Measurements from ENCODE around the gene CENPO.

CENPO gene

DNA sequence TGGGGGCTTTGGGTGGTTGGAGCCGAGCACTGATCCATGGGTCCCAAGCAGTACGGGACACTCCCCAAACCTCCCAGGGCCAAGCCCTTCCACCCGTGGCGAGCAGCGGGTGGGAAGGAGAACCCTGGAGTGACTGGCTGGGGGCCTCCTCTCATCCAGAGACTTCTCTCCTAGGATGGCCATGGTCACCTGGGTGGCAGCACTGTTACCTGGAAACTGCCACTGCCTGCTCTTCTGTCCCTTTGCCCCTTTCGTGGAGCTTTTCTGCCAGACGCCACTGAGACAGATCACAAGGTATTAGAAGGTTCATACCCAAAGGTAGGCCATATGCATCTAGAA is 26.9 kb downstream of the CENPO start:
- H3K27me3 ChIP-seq (ENCODE audit: insufficient read depth, poor library complexity, severe bottlenecking) = no peaks in the 10 kb centered on the region
- no peak overlapping the region for H3K4me3 ChIP-seq (replicated peaks; ENCODE audit: insufficient read depth, low read length)
- TF ChIP-seq REST (IDR thresholded peaks at IDR 0.05; ENCODE audit: insufficient replicate concordance, low read depth) (no peak), GABPA (IDR thresholded peaks at IDR 0.05; ENCODE audit: low read depth) (no peak), POLR2AphosphoS5 (IDR thresholded peaks at IDR 0.05; ENCODE audit: low read depth) (no peak), SPI1 (IDR thresholded peaks at IDR 0.05; ENCODE audit: borderline replicate concordance, low read depth) (no peak)
- TF ChIP-seq, protein P1, sequence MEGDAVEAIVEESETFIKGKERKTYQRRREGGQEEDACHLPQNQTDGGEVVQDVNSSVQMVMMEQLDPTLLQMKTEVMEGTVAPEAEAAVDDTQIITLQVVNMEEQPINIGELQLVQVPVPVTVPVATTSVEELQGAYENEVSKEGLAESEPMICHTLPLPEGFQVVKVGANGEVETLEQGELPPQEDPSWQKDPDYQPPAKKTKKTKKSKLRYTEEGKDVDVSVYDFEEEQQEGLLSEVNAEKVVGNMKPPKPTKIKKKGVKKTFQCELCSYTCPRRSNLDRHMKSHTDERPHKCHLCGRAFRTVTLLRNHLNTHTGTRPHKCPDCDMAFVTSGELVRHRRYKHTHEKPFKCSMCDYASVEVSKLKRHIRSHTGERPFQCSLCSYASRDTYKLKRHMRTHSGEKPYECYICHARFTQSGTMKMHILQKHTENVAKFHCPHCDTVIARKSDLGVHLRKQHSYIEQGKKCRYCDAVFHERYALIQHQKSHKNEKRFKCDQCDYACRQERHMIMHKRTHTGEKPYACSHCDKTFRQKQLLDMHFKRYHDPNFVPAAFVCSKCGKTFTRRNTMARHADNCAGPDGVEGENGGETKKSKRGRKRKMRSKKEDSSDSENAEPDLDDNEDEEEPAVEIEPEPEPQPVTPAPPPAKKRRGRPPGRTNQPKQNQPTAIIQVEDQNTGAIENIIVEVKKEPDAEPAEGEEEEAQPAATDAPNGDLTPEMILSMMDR (IDR thresholded peaks at IDR 0.05; ENCODE audit: insufficient read depth, low read length) = no peak
- no peak for DNase-seq (ENCODE audit: low read depth in 1 of 2, low spot score in 1 of 2)
- H3K27ac ChIP-seq (replicated peaks) = no peak overlapping the region

GRCh38 chr2:24820598-24821432 is 27.6 kb downstream of the CENPO start:
- no peak for TF ChIP-seq SPI1 (IDR thresholded peaks at IDR 0.05; ENCODE audit: borderline replicate concordance, low read depth)
- no peak for TF ChIP-seq GABPA (IDR thresholded peaks at IDR 0.05; ENCODE audit: low read depth)
- Histone ChIP-seq H3K27me3 (ENCODE audit: insufficient read depth, poor library complexity, severe bottlenecking) (no peaks in the 10 kb centered on the region), H3K4me3 (replicated peaks; ENCODE audit: insufficient read depth, low read length) (no peak overlapping the region), H3K27ac (replicated peaks) (no peak overlapping the region)
- DNase-seq (ENCODE audit: low read depth in 1 of 2, low spot score in 1 of 2) = no peak

DNA sequence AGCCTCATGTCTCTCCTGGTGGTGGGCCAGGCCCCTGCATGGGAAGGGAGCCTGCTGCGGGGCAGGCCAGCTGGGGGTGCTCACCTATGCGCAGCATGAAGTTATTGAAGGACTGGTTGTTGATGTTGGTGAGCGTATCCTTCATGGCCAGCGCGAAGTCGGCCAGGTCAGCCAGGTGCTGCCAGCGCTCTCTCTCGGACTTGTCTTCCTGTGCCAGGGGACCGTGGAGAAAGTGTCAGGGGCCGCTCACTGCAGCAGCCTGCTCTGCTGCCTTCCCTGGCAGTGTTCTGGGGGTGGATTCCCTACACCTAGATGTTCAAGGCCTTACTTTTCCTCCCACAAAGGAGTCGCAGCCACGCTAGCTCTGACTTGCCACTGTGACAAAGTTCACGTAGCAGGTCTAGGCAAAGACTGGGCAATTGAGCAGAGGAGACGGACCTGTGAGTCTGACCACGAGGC is 28.2 kb downstream of the CENPO start:
- TF ChIP-seq GABPA (IDR thresholded peaks at IDR 0.05; ENCODE audit: low read depth) (no peak), POLR2AphosphoS5 (IDR thresholded peaks at IDR 0.05; ENCODE audit: low read depth) (no peak), SPI1 (IDR thresholded peaks at IDR 0.05; ENCODE audit: borderline replicate concordance, low read depth) (no peak)
- TF ChIP-seq, protein P1 (IDR thresholded peaks at IDR 0.05; ENCODE audit: insufficient read depth, low read length) = no peak
- H3K27ac ChIP-seq (replicated peaks) = no peak overlapping the region
- no peaks in the 10 kb centered on the region for H3K27me3 ChIP-seq (ENCODE audit: insufficient read depth, poor library complexity, severe bottlenecking)
- no peak for DNase-seq (ENCODE audit: low read depth in 1 of 2, low spot score in 1 of 2)
- no peak overlapping the region for H3K4me3 ChIP-seq (replicated peaks; ENCODE audit: insufficient read depth, low read length)

DNA sequence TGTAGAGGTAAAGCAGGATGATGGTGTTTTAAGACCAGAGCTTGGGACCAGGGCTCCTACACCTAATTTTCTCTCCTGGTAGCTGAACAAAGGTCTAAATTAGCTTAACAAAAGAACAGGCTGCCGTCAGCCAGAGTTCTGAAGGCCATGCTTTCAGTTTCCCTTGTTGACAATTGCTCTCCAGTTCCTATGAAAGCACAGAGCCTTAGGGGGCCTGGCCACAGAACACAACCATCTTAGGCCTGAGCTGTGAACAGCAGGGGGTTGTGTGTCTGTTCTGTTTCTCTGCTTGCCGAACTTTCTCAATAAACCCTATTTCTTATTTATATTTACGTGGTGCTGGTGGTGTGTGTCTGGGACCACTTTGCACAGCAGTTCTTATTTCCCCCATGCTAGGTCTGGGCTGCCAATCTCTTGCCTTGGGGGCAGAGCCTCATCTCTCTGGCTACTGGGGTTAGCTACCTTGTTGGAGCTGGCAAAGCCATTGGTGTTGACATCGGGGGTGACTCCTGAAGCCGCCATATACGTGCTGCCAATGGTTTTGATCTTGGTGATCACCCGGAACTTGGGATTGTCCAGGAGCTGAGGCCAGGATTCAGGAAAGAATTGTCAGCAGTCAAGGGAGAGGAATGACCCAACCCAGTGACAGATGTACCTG is 29.0 kb downstream of the CENPO start:
- Histone ChIP-seq H3K4me3 (replicated peaks; ENCODE audit: insufficient read depth, low read length) (no peak overlapping the region), H3K27ac (replicated peaks) (no peak overlapping the region), H3K27me3 (ENCODE audit: insufficient read depth, poor library complexity, severe bottlenecking) (no peaks in the 10 kb centered on the region)
- no peak for DNase-seq (ENCODE audit: low read depth in 1 of 2, low spot score in 1 of 2)
- TF ChIP-seq, protein P1 (IDR thresholded peaks at IDR 0.05; ENCODE audit: insufficient read depth, low read length) = no peak
- TF ChIP-seq POLR2AphosphoS5 (IDR thresholded peaks at IDR 0.05; ENCODE audit: low read depth) (no peak), REST (IDR thresholded peaks at IDR 0.05; ENCODE audit: insufficient replicate concordance, low read depth) (no peak), SPI1 (IDR thresholded peaks at IDR 0.05; ENCODE audit: borderline replicate concordance, low read depth) (no peak), GABPA (IDR thresholded peaks at IDR 0.05; ENCODE audit: low read depth) (no peak)
